GM19099 (cell line): Measurements from ENCODE around the gene ZNF385C.

Source experiments
- POLR2A ChIP-seq: IDR thresholded peaks from 3 replicates; pipeline ENCODE4 v1.6.1; 2011; ENCODE audit warnings: low read depth; ENCODE audit not compliant: insufficient read length; ENCODE audit errors: extremely low read depth

ZNF385C gene

DNA sequence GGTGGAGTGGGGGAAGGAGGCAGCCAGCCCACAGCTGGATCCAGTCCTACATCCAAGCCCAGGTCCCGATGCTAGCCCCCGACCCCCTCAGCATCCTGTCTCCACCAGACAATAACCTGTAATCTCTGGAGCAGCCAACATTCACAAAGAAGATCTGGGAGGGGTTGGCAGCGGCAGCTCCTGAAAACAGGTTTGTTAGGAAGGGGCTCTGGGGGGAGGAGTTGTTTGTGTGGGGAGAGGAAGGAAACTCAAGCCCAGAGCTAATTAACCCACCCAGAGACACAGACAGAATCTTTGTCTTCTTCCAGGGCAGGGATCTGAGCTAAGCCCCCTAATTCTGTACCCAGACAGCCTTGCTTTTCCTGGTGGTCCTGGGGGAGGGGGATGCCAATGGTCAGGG lies 43.2 kb downstream of the ZNF385C start:
- TF ChIP-seq POLR2A, result no peak

DNA sequence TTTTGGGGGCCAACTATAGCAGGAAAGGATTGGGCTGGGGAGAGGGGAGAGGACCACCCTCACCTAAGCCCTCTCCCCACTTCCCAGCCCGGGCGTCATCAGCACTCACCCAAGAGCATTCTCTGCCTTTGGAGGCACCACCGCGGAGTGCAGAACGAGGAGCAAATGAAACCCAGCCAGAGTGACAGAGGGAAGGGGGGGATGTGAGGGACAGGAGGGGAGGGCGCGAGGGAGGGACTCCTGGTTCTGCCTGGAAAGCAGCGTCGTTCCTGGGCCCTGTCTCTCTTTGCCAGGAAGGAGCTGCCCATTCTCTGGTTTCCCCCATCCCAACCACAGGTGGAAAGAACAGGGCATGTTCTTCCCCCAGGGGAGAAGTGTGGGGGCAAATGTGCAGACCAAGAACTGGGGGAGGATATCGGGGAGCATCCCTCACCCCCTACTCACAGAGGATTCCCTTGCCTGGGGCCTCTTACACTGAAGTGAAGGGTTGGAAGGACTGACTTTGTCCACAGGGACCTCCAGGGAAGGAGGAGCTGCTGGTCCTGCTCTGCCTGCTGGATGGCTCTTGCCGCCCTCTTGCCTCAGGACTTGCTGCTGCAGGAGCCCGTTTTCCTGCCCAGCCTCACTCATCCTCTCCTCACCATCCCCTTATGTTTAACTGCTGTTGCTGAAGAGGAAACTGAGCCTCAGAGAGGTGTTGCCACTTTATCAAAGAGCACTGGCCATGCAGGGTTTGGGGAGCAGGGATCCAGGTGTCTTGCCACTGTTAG lies 44.4 kb downstream of the ZNF385C start:
- no peak for TF ChIP-seq POLR2A

DNA sequence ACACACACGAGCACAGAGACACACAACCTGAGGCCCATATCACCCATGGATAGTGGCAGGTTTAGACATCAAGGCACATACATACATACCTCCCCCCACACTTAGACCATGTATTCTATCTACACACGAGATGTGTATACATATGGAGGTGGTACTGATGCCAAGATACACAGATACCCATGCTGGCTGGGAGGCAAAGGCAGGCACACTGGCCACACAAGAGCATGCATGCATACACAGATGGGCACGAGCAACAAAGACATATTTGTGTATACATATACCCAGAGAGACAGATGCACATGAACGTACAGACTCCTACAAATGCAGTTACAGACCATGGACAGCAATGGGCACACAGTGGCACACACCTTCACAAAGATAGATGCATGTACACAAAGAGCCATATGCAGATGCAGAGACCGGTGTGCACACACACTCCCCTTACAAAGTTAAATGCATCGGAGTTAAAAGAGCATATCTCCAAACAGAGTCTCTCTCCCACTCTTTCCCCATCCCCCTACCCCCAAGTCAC lies 45.9 kb downstream of the ZNF385C start:
- no peak for TF ChIP-seq POLR2A

GRCh38 chr17:42051645-42052044 lies 46.6 kb downstream of the ZNF385C start:
- TF ChIP-seq POLR2A, result no peak

- TF ChIP-seq POLR2A, result no peak
Measured at GRCh38 chr17:42051013-42051400, 47.3 kb downstream of the ZNF385C start.

GRCh38 chr17:42050393-42051012 lies 47.8 kb downstream of the ZNF385C start, which contains the start of gene C17orf113:
Gene C17orf113, minus strand, starts transcription at chr17:42050601. Its CDS starts 7,225 bp downstream, at chr17:42043376.
- peak; percentile 23 for TF ChIP-seq POLR2A

DNA sequence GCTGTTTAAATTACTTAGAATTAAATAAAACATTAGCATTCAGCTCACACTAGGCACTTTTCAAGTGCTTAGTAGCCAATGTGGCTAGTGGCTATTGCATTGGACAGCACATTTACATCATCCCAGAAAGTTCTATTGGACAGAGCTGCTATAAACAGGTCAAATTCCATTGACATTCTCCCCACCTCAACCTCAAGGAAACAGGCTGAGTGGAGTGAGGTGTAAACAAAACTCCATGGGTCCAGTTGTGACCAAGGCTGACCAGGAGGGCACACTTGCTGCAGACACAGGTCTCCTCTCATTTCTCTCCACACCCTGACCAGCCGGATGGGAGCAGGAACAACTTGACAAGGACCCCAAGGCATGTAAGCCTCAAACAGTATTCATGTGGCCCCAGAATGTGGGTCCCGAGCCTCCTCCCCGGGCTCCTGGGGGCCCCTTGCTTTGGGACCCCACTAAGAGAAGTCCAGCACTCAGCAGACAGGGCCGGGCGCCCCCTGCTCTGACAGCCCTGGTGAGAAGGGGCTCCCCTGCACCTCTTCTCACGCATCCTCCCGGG lies 48.4 kb downstream of the ZNF385C start:
- no peak for TF ChIP-seq POLR2A

DNA sequence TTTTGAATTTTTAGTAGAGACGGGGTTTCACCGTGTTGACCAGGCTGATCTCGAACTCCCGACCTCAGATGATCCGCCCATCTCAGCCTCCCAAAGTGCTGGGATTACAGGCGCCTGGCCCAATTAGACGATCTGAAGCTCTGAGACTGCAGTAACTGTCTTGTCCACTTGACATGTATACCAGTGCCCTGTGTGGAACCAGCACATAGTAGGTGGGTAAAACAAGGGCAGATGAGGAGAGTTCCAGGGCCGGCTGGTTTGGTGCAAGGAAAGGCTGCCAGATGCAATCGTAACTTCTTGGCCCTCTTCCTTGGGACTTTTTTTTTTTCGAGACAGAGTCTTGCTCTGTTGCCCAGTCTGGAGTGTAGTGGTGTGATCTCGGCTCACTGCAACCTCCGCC lies 50.9 kb downstream of the ZNF385C start:
- TF ChIP-seq POLR2A, result no peak

DNA sequence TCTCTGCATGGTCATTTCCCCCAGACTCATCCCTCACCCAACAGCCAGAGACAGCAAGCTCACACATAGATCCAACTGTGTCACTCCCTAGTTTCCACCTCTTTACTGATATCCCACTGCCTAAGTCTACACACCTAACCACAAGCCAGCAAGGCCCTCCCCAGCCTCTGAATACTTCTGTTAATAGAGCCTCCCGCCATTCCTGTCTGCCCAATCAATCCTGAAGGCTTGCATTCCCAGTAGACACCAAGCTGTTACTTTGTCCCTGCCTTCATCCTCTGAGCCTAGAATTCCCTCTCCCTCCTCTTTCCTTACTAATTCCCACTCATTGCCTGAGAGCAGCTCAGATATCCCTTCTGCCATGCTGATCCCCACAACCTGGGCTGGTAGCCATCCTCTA lies 52.6 kb downstream of the ZNF385C start:
- no peak for TF ChIP-seq POLR2A

GRCh38 chr17:42042598-42043319 lies 55.5 kb downstream of the ZNF385C start:
- TF ChIP-seq POLR2A, result no peak

DNA sequence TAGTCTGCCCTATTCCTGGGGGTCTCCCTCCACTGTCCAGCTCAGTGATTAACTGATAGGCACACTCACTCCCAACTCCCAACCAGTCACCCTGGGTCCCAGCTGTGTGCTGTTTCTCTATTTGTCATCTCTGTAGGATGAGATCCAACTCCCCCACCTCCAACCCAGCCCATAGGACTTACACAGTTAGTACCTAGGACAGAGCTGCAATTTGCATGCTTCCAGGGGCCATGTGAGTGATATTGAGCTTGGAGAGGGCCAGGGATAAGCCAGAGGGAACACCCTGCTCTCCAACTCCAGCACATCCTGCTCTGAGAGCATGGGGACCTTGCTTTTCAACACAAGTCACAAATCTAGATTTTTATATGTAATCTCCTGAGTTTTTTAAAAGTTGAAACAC lies 56.7 kb downstream of the ZNF385C start:
- TF ChIP-seq POLR2A, result no peak

- no peak for TF ChIP-seq POLR2A
Measured at GRCh38 chr17:42040818-42041217, 57.5 kb downstream of the ZNF385C start.

DNA sequence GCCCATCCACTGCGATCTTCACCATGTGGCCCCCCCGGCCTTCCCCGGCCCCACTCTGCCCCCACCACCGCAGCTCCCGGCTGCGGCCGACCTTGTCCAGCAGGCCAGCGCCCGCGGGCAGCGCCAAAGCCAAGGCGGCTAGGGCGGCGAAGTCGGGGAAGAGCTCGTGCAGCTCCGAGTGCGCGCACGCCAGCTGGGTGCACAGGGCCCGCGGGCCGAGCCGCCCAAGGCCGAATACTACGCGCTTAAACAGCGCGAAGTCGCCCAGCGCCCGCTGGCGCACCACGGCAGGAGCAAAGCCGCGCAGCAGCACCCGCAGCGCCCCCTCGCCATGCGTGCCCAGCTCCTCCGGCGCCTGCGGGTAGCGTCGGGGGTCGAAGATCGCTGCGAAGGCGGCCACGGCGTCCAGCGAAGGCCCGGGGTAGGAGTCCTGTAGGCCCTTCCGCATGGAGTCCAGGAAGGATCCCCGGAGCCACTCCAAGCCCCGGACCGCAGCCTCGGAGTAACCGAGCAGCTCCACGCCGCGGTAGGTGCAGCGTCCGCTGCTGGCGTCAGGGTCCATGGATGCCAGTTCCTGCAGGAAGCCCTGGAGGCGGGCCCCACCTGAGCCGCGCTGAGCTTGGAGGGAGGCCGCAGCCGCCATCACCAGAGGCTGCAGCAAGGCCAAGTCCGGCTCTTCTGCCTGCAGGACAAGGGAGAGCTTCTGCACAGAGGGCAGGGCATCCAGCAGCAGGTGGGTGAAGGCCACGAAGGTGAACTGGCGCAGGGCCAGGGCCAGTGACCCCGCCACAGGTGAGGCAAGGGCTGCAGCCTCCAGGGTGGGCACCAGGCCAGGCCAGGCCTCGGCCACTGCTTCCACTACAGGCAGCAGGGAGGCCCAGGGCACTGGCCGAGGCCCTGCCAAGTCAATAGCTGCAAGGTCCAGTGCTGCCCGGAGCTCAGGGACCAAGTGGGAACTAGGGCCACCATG lies 58.2 kb downstream of the ZNF385C start:
- TF ChIP-seq POLR2A, result no peak
